SKM-1 treated with dmso at 0.1 percent for 144 hours (cell line): ENCODE data around the gene BRCA2.

Experiments
- DNase-seq: peaks from one replicate; lab custom pipeline; 2025; ENCODE audit not compliant: unreplicated experiment; lab: John Stamatoyannopoulos, UW

BRCA2 gene

GRCh38 chr13:32378012-32378411 lies 62.7 kb downstream of the BRCA2 start:
- no peak for DNase-seq

GRCh38 chr13:32381539-32381938 lies 66.2 kb downstream of the BRCA2 start:
- no peak for DNase-seq

- DNase-seq, result no peak
Observed at GRCh38 chr13:32383836-32384618, 68.7 kb downstream of the BRCA2 start.

- peak; percentile 7 for DNase-seq
Observed at GRCh38 chr13:32384702-32385101, 69.4 kb downstream of the BRCA2 start.

- DNase-seq, result no peak
Observed at GRCh38 chr13:32385410-32385809, 70.1 kb downstream of the BRCA2 start.

- DNase-seq, result no peak
Observed at GRCh38 chr13:32390048-32390447, 74.7 kb downstream of the BRCA2 start.

GRCh38 chr13:32390484-32390883 lies 75.2 kb downstream of the BRCA2 start:
- DNase-seq, result no peak

GRCh38 chr13:32391101-32391619 lies 75.9 kb downstream of the BRCA2 start:
- no peak for DNase-seq

GRCh38 chr13:32403108-32403507 lies 87.8 kb downstream of the BRCA2 start:
- no peak for DNase-seq

GRCh38 chr13:32407854-32408253 lies 92.5 kb downstream of the BRCA2 start:
- no peak for DNase-seq

GRCh38 chr13:32408296-32409000 lies 93.1 kb downstream of the BRCA2 start:
- no peak for DNase-seq

GRCh38 chr13:32409001-32409313 lies 93.6 kb downstream of the BRCA2 start:
- DNase-seq, result no peak

- DNase-seq, result no peak
Observed at GRCh38 chr13:32409561-32410421, 94.5 kb downstream of the BRCA2 start.

- DNase-seq, result no peak
Observed at GRCh38 chr13:32413284-32413683, 98.0 kb downstream of the BRCA2 start.

- no peak for DNase-seq
Observed at GRCh38 chr13:32414580-32414979, 99.3 kb downstream of the BRCA2 start.

- DNase-seq, result no peak
Observed at GRCh38 chr13:32415019-32415418, 99.7 kb downstream of the BRCA2 start.

- DNase-seq, result no peak
Observed at GRCh38 chr13:32417995-32418394, 102.7 kb downstream of the BRCA2 start.

- no peak for DNase-seq
Observed at GRCh38 chr13:32419862-32420261, 104.6 kb downstream of the BRCA2 start.

- DNase-seq, result peak; percentile 55
Observed at GRCh38 chr13:32423592-32423991, 108.3 kb downstream of the BRCA2 start.

- no peak for DNase-seq
Observed at GRCh38 chr13:32425158-32425557, 109.8 kb downstream of the BRCA2 start.

GRCh38 chr13:32426191-32426989 lies 111.1 kb downstream of the BRCA2 start:
- DNase-seq, result peak; percentile 76
